ENCODE measurements around the gene ADM2. TPM values are rescaled to one million over a fixed set of nuclear protein-coding genes. Genes with fewer than 3 reads are reported as not detected.

ADM2 gene
- total and polyA plus RNA-seq, 2 experiments from 2014 or later, result 4.1 to 5.1 TPM

DNA sequence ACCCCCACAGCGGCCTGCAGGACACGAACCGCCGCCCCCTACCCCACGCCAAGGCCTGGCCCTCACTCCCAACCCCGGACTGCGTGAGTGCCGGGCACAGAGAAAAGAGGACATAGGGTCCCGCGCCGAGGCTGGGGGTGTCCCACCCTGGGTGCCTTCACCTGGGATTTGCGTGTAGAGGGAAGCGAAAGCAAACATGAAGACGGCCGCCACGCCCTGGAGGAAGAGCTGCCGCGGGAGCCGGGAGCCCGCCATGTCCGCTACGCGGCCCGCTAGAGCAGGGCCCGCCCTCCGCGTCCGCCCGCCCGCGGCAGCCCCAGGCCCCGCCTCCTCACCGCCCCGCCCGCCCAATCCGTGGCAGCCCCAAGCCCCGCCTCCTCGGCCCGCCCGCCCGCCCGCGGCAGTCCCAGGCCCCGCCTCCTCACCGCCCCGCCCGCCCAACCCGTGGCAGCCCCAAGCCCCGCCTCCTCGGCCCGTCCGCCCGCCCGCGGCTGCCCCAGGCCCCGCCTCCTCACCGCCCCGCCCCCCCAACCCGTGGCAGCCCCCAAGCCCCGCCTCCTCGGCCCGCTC lies 26.2 kb downstream of the ADM2 start, which contains the start of gene LMF2:
TSS of gene LMF2 (minus strand) at position 282 of the 570 bp plus-strand sequence. CDS start at position 255, 27 bp downstream.
- no peaks in the 10 kb centered on the region for H3K9me3 ChIP-seq (ENCODE audit: low read depth)
- H4K20me1 ChIP-seq (ENCODE audit: insufficient read depth, poor library complexity, severe bottlenecking), result no peaks in the 10 kb centered on the region
- H3K79me2 ChIP-seq, result peaks cover 54% of the 10 kb centered on the region
- peak within 1 kb of the TSS; percentile 95 for H3K27ac ChIP-seq
- peak within 1 kb of the TSS; percentile 96 for H3K4me2 ChIP-seq
- H3K4me1 ChIP-seq (ENCODE audit: insufficient read depth), result peaks cover 14% of the 10 kb centered on the region
- no peaks in the 10 kb centered on the region for H3K9me2 ChIP-seq (replicated peaks; ENCODE audit: insufficient read depth)
- H3K27me3 ChIP-seq, result no peaks in the 10 kb centered on the region
- no peak for DNase-seq (ENCODE audit: low spot score)
- WGBS (ENCODE audit: low lambda C conversion rate, missing lambda C conversion rate), result under 1% methylated on average over 24 of the region's 62 CpGs
- H3K4me3 ChIP-seq, result peak within 1 kb of the TSS; percentile 99
- TF ChIP-seq EZH2phosphoT487 (IDR thresholded peaks at IDR 0.05; ENCODE audit: low read depth, severe bottlenecking, unreplicated experiment), result no peak
- TF ChIP-seq EZH2 (IDR thresholded peaks at IDR 0.05; ENCODE audit: borderline replicate concordance), result no peak
- TF ChIP-seq, protein P1, sequence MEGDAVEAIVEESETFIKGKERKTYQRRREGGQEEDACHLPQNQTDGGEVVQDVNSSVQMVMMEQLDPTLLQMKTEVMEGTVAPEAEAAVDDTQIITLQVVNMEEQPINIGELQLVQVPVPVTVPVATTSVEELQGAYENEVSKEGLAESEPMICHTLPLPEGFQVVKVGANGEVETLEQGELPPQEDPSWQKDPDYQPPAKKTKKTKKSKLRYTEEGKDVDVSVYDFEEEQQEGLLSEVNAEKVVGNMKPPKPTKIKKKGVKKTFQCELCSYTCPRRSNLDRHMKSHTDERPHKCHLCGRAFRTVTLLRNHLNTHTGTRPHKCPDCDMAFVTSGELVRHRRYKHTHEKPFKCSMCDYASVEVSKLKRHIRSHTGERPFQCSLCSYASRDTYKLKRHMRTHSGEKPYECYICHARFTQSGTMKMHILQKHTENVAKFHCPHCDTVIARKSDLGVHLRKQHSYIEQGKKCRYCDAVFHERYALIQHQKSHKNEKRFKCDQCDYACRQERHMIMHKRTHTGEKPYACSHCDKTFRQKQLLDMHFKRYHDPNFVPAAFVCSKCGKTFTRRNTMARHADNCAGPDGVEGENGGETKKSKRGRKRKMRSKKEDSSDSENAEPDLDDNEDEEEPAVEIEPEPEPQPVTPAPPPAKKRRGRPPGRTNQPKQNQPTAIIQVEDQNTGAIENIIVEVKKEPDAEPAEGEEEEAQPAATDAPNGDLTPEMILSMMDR (IDR thresholded peaks at IDR 0.05; ENCODE audit: poor library complexity), result no peak
- H3K36me3 ChIP-seq (replicated peaks; ENCODE audit: insufficient read depth, low read depth), result no peaks in the 10 kb centered on the region
- H2AFZ ChIP-seq, result peak within 1 kb of the TSS; percentile 100

DNA sequence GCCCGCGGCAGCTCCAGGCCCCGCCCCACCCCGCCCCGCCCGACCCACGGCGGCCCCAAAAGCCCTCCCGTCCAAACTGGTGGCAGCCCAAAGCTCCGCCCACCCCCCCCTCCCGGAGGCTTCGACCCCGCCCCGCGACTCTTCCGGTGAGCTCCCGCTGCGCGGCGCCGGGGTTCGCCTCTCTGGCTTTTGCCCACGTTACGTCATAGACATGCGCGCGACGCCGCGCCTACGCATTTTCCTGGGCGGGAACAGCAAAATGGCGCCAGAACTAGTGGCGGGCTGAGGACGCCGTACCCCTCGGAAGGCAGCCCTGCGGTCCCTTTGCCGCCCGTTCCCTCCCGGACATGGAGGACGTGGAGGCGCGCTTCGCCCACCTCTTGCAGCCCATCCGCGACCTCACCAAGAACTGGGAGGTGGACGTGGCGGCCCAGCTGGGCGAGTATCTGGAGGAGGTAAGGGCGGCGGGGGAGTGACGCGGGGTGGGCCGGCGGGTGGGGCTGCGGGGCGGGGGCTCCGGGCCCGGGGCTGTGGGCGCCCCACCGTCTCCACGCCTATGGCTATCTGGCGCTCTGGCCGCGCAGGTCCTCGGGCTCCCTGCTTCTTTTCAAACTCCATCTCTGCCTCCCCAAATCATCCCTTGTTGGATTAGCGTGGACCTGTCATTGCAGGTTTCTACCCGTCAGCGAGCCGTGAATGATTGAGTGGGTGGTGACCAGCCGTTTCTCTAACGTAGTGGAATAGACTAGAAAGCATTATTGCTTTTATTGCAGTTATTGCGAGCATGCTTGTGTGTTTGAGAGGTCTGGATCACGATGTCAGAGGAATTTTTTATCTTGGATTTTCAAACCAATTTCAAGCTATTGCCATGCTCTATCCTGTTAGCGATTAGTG lies 26.9 kb downstream of the ADM2 start, which contains the start of gene NCAPH2:
TSS of gene NCAPH2 (plus strand) at position 234 of the 894 bp plus-strand sequence. CDS start at position 348, 114 bp downstream.
- H3K27ac ChIP-seq, result peak within 1 kb of the TSS; percentile 95
- peak within 1 kb of the TSS; percentile 100 for H2AFZ ChIP-seq
- peak within 1 kb of the TSS; percentile 96 for H3K4me2 ChIP-seq
- no peaks in the 10 kb centered on the region for H3K9me2 ChIP-seq (replicated peaks; ENCODE audit: insufficient read depth)
- H3K4me1 ChIP-seq (ENCODE audit: insufficient read depth), result peaks cover 14% of the 10 kb centered on the region
- H3K79me2 ChIP-seq, result peaks cover 61% of the 10 kb centered on the region
- WGBS (ENCODE audit: low lambda C conversion rate, missing lambda C conversion rate), result 1% methylated on average over 62 of the region's 76 CpGs
- H3K9me3 ChIP-seq (ENCODE audit: low read depth), result no peaks in the 10 kb centered on the region
- DNase-seq (ENCODE audit: low spot score), result peak; percentile 99
- H3K27me3 ChIP-seq, result no peaks in the 10 kb centered on the region
- TF ChIP-seq EZH2phosphoT487 (IDR thresholded peaks at IDR 0.05; ENCODE audit: low read depth, severe bottlenecking, unreplicated experiment) (no peak), EZH2 (IDR thresholded peaks at IDR 0.05; ENCODE audit: borderline replicate concordance) (no peak)
- TF ChIP-seq, protein P1 (IDR thresholded peaks at IDR 0.05; ENCODE audit: poor library complexity), result peak; percentile 13
- no peaks in the 10 kb centered on the region for H3K36me3 ChIP-seq (replicated peaks; ENCODE audit: insufficient read depth, low read depth)
- no peaks in the 10 kb centered on the region for H4K20me1 ChIP-seq (ENCODE audit: insufficient read depth, poor library complexity, severe bottlenecking)
- H3K4me3 ChIP-seq, result peak within 1 kb of the TSS; percentile 99

DNA sequence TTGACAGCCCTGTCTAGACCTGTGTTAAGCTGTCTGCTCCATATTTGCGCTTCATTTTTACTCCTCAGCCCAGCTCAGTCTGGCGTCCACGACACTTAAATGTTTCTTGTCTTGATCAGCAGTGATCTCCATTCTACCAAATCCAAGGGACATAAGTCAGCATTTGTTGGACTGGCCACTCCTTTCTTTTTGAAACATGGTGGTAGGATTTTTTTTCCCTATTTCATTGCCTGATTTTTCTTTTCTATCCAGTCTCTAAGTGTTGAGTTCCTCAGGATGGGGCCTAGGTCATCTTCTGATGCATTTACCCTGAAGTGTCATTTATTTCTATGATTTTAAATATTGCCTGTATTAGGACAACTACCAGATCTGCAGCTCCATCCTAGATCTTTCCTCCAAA lies 27.6 kb downstream of the ADM2 start:
- no peaks in the 10 kb centered on the region for H3K27me3 ChIP-seq
- DNase-seq (ENCODE audit: low spot score), result peak; percentile 5
- TF ChIP-seq EZH2phosphoT487 (IDR thresholded peaks at IDR 0.05; ENCODE audit: low read depth, severe bottlenecking, unreplicated experiment), result no peak
- TF ChIP-seq EZH2 (IDR thresholded peaks at IDR 0.05; ENCODE audit: borderline replicate concordance), result no peak
- TF ChIP-seq, protein P1 (IDR thresholded peaks at IDR 0.05; ENCODE audit: poor library complexity), result no peak
- peaks cover 68% of the 10 kb centered on the region for H3K79me2 ChIP-seq
- H3K36me3 ChIP-seq (replicated peaks; ENCODE audit: insufficient read depth, low read depth), result no peaks in the 10 kb centered on the region
- 55% methylated on average over 3 of the region's 3 CpGs for WGBS (ENCODE audit: low lambda C conversion rate, missing lambda C conversion rate)
- no peaks in the 10 kb centered on the region for H3K9me2 ChIP-seq (replicated peaks; ENCODE audit: insufficient read depth)
- peaks cover 14% of the 10 kb centered on the region for H3K4me1 ChIP-seq (ENCODE audit: insufficient read depth)
- peak overlapping the region; percentile 81 for H3K4me2 ChIP-seq
- no peak overlapping the region for H2AFZ ChIP-seq
- peak overlapping the region; percentile 56 for H3K4me3 ChIP-seq
- no peaks in the 10 kb centered on the region for H4K20me1 ChIP-seq (ENCODE audit: insufficient read depth, poor library complexity, severe bottlenecking)
- H3K9me3 ChIP-seq (ENCODE audit: low read depth), result no peaks in the 10 kb centered on the region
- peak overlapping the region; percentile 95 for H3K27ac ChIP-seq

Measured in hepatocyte (in vitro differentiated cells).